Measurements from ENCODE around the gene UCP2. TPM values are rescaled to one million over a fixed set of nuclear protein-coding genes. Genes with fewer than 3 reads are reported as not detected.
"Not testable (repeated sequence)": the region's sequence is repeated elsewhere in the genome, so short reads cannot be mapped to it uniquely, and the experiment has no call there.

Gene UCP2
- total and polyA plus RNA-seq, 9 donors: 18.0 to 212 (median 181) TPM

- H3K36me3 ChIP-seq (ENCODE audit: control insufficient read depth, insufficient read depth, low read length): no peaks in the 10 kb centered on the region
- no peak for DNase-seq
- no peaks in the 10 kb centered on the region for H3K27me3 ChIP-seq (ENCODE audit: control insufficient read depth, insufficient read depth, low read length)
- H3K27ac ChIP-seq (ENCODE audit: low read length): no peak overlapping the region
- peaks cover 2% of the 10 kb centered on the region for H3K9me3 ChIP-seq (replicated peaks; ENCODE audit: control insufficient read depth, low read depth, low read length)
- no peaks in the 10 kb centered on the region for H3K4me1 ChIP-seq (ENCODE audit: control insufficient read depth, insufficient read depth, low read length)
- H3K4me3 ChIP-seq (ENCODE audit: low read length): no peak overlapping the region
- 75% methylated on average over 9 of the region's 10 CpGs for WGBS (ENCODE audit: insufficient coverage)
Observed at GRCh38 chr11:73944901-73945300, 37.7 kb downstream of the UCP2 start.

- no peak for DNase-seq
- Histone ChIP-seq H3K27me3 (ENCODE audit: control insufficient read depth, insufficient read depth, low read length) (no peaks in the 10 kb centered on the region), H3K4me3 (ENCODE audit: low read length) (no peak overlapping the region), H3K4me1 (ENCODE audit: control insufficient read depth, insufficient read depth, low read length) (no peaks in the 10 kb centered on the region), H3K9me3 (replicated peaks; ENCODE audit: control insufficient read depth, low read depth, low read length) (peaks cover 2% of the 10 kb centered on the region), H3K36me3 (ENCODE audit: control insufficient read depth, insufficient read depth, low read length) (no peaks in the 10 kb centered on the region), H3K27ac (ENCODE audit: low read length) (no peak overlapping the region)
- WGBS (ENCODE audit: insufficient coverage): 13% methylated on average over 1 of the region's 6 CpGs
Observed at GRCh38 chr11:73944085-73944484, 38.6 kb downstream of the UCP2 start.

- Histone ChIP-seq H3K27me3 (ENCODE audit: control insufficient read depth, insufficient read depth, low read length) (no peaks in the 10 kb centered on the region), H3K4me1 (ENCODE audit: control insufficient read depth, insufficient read depth, low read length) (no peaks in the 10 kb centered on the region), H3K27ac (ENCODE audit: low read length) (no peak overlapping the region), H3K9me3 (replicated peaks; ENCODE audit: control insufficient read depth, low read depth, low read length) (peaks cover 7% of the 10 kb centered on the region), H3K36me3 (ENCODE audit: control insufficient read depth, insufficient read depth, low read length) (no peaks in the 10 kb centered on the region), H3K4me3 (ENCODE audit: low read length) (no peak overlapping the region)
- WGBS (ENCODE audit: insufficient coverage): no CpG with 5 or more reads among the region's 1 CpG
- DNase-seq: peak; percentile 31
Observed at GRCh38 chr11:73942010-73942409, 40.6 kb downstream of the UCP2 start.

- no peaks in the 10 kb centered on the region for H3K4me1 ChIP-seq (ENCODE audit: control insufficient read depth, insufficient read depth, low read length)
- H3K27ac ChIP-seq (ENCODE audit: low read length): no peak overlapping the region
- no peak overlapping the region for H3K4me3 ChIP-seq (ENCODE audit: low read length)
- DNase-seq: peak; percentile 43
- peaks cover 5% of the 10 kb centered on the region for H3K9me3 ChIP-seq (replicated peaks; ENCODE audit: control insufficient read depth, low read depth, low read length)
- no peaks in the 10 kb centered on the region for H3K36me3 ChIP-seq (ENCODE audit: control insufficient read depth, insufficient read depth, low read length)
- WGBS (ENCODE audit: insufficient coverage): 97% methylated on average over 6 of the region's 9 CpGs
- no peaks in the 10 kb centered on the region for H3K27me3 ChIP-seq (ENCODE audit: control insufficient read depth, insufficient read depth, low read length)
Observed at GRCh38 chr11:73940801-73941570, 41.7 kb downstream of the UCP2 start.

GRCh38 chr11:73939096-73939495, 43.5 kb downstream of the UCP2 start:
- Histone ChIP-seq H3K27ac (ENCODE audit: low read length) (no peak overlapping the region), H3K4me1 (ENCODE audit: control insufficient read depth, insufficient read depth, low read length) (no peaks in the 10 kb centered on the region), H3K9me3 (replicated peaks; ENCODE audit: control insufficient read depth, low read depth, low read length) (peaks cover 5% of the 10 kb centered on the region), H3K36me3 (ENCODE audit: control insufficient read depth, insufficient read depth, low read length) (peaks cover 9% of the 10 kb centered on the region), H3K27me3 (ENCODE audit: control insufficient read depth, insufficient read depth, low read length) (no peaks in the 10 kb centered on the region), H3K4me3 (ENCODE audit: low read length) (no peak overlapping the region)
- no peak for DNase-seq
- 42% methylated on average over 3 of the region's 4 CpGs for WGBS (ENCODE audit: insufficient coverage)

- not testable (repeated sequence) for H3K4me1 ChIP-seq (ENCODE audit: control insufficient read depth, insufficient read depth, low read length); H3K9me3 ChIP-seq (replicated peaks; ENCODE audit: control insufficient read depth, low read depth, low read length); H3K27ac ChIP-seq (ENCODE audit: low read length); DNase-seq; H3K27me3 ChIP-seq (ENCODE audit: control insufficient read depth, insufficient read depth, low read length); H3K4me3 ChIP-seq (ENCODE audit: low read length)
- peaks cover 26% of the 10 kb centered on the region for H3K36me3 ChIP-seq (ENCODE audit: control insufficient read depth, insufficient read depth, low read length)
- no CpG with 5 or more reads among the region's 25 CpGs for WGBS (ENCODE audit: insufficient coverage)
Observed at GRCh38 chr11:73936047-73936446, 46.6 kb downstream of the UCP2 start.

- H3K36me3 ChIP-seq (ENCODE audit: control insufficient read depth, insufficient read depth, low read length): peaks cover 45% of the 10 kb centered on the region
- peaks cover 2% of the 10 kb centered on the region for H3K4me1 ChIP-seq (ENCODE audit: control insufficient read depth, insufficient read depth, low read length)
- H3K27me3 ChIP-seq (ENCODE audit: control insufficient read depth, insufficient read depth, low read length): no peaks in the 10 kb centered on the region
- WGBS (ENCODE audit: insufficient coverage): 100% methylated on average over 3 of the region's 7 CpGs
- H3K27ac ChIP-seq (ENCODE audit: low read length): no peak overlapping the region
- H3K9me3 ChIP-seq (replicated peaks; ENCODE audit: control insufficient read depth, low read depth, low read length): peaks cover under 1% of the 10 kb centered on the region
- no peak overlapping the region for H3K4me3 ChIP-seq (ENCODE audit: low read length)
- no peak for DNase-seq
Observed at GRCh38 chr11:73932781-73933180, 49.9 kb downstream of the UCP2 start.

GRCh38 chr11:73931951-73932350, 50.7 kb downstream of the UCP2 start:
- Histone ChIP-seq H3K4me3 (ENCODE audit: low read length) (no peak overlapping the region), H3K27ac (ENCODE audit: low read length) (no peak overlapping the region), H3K36me3 (ENCODE audit: control insufficient read depth, insufficient read depth, low read length) (peaks cover 52% of the 10 kb centered on the region), H3K27me3 (ENCODE audit: control insufficient read depth, insufficient read depth, low read length) (no peaks in the 10 kb centered on the region), H3K9me3 (replicated peaks; ENCODE audit: control insufficient read depth, low read depth, low read length) (no peaks in the 10 kb centered on the region), H3K4me1 (ENCODE audit: control insufficient read depth, insufficient read depth, low read length) (peaks cover 2% of the 10 kb centered on the region)
- WGBS (ENCODE audit: insufficient coverage): no CpG with 5 or more reads among the region's 6 CpGs
- DNase-seq: no peak

GRCh38 chr11:73931039-73931645, 51.5 kb downstream of the UCP2 start:
- DNase-seq: peak; percentile 53

GRCh38 chr11:73929388-73929787, 53.3 kb downstream of the UCP2 start:
- Histone ChIP-seq H3K4me1 (ENCODE audit: control insufficient read depth, insufficient read depth, low read length) (peaks cover 2% of the 10 kb centered on the region), H3K27ac (ENCODE audit: low read length) (no peak overlapping the region), H3K36me3 (ENCODE audit: control insufficient read depth, insufficient read depth, low read length) (peaks cover 56% of the 10 kb centered on the region), H3K4me3 (ENCODE audit: low read length) (no peak overlapping the region), H3K9me3 (replicated peaks; ENCODE audit: control insufficient read depth, low read depth, low read length) (no peaks in the 10 kb centered on the region), H3K27me3 (ENCODE audit: control insufficient read depth, insufficient read depth, low read length) (no peaks in the 10 kb centered on the region)
- WGBS (ENCODE audit: insufficient coverage): no CpG with 5 or more reads among the region's 2 CpGs
- no peak for DNase-seq

More at GRCh38 chr11:73931039-73931645, 51.5 kb downstream of the UCP2 start:
- Histone ChIP-seq H3K4me1 (ENCODE audit: control insufficient read depth, insufficient read depth, low read length) (peaks cover 2% of the 10 kb centered on the region), H3K36me3 (ENCODE audit: control insufficient read depth, insufficient read depth, low read length) (peaks cover 60% of the 10 kb centered on the region), H3K9me3 (replicated peaks; ENCODE audit: control insufficient read depth, low read depth, low read length) (no peaks in the 10 kb centered on the region), H3K27ac (ENCODE audit: low read length) (no peak overlapping the region), H3K27me3 (ENCODE audit: control insufficient read depth, insufficient read depth, low read length) (no peaks in the 10 kb centered on the region), H3K4me3 (ENCODE audit: low read length) (no peak overlapping the region)
- no CpG with 5 or more reads among the region's 7 CpGs for WGBS (ENCODE audit: insufficient coverage)
